ENCODE data around the gene IMMT.
"Not testable (repeated sequence)": the region's sequence is repeated elsewhere in the genome, so short reads cannot be mapped to it uniquely, and the experiment has no call there.

The IMMT gene

DNA sequence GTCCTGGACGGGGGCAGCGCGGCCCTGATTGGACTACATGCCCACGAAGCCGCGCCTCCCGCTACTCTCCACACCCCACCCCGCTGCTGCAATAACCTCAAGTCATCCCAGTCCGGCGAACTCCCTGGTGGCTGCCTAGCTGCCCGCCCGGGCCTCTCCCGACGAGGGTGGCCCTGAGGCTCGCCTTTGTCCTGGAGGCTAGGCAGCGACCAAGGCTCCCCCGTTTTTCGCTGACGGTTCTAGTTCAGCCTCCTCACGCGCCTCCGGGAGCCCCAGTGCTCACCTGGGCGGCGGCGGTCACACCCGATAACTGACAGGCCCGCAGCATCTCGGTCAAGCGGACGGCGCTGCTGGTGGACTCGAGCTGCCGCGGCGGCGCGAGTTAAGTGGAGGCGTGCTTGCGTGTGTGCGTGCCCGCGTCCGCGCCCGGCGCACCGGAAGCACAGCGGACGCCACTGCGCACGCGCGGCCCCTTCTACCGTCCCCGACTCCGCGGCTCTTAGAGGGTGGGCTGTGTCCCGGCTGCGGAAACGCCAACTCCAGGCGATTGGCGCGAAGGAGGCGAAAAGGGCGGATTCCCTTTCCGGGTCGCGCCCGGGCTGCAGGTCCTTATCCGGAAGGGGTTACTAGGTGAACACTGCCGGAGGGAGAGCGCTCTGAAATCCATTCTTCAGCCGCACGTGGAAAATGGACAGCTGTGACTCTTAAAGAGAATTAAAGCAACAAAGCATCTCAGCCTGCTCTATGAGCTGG lies at the start of gene IMMT:
Gene IMMT (minus strand): TSS at position 408 of the 753 bp plus-strand sequence. CDS start 80 bp downstream, at position 328.
- peak; percentile 98 for TF ChIP-seq MYC (IDR thresholded peaks at IDR 0.05; ENCODE audit: low read depth, low read length)
- TF ChIP-seq, protein P1, sequence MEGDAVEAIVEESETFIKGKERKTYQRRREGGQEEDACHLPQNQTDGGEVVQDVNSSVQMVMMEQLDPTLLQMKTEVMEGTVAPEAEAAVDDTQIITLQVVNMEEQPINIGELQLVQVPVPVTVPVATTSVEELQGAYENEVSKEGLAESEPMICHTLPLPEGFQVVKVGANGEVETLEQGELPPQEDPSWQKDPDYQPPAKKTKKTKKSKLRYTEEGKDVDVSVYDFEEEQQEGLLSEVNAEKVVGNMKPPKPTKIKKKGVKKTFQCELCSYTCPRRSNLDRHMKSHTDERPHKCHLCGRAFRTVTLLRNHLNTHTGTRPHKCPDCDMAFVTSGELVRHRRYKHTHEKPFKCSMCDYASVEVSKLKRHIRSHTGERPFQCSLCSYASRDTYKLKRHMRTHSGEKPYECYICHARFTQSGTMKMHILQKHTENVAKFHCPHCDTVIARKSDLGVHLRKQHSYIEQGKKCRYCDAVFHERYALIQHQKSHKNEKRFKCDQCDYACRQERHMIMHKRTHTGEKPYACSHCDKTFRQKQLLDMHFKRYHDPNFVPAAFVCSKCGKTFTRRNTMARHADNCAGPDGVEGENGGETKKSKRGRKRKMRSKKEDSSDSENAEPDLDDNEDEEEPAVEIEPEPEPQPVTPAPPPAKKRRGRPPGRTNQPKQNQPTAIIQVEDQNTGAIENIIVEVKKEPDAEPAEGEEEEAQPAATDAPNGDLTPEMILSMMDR (IDR thresholded peaks at IDR 0.05; ENCODE audit: low read depth, low read length) = no peak
- TF ChIP-seq POLR2A (IDR thresholded peaks at IDR 0.05; ENCODE audit: extremely low read depth, insufficient read length) = peak; percentile 88
- TF ChIP-seq, protein P2, sequence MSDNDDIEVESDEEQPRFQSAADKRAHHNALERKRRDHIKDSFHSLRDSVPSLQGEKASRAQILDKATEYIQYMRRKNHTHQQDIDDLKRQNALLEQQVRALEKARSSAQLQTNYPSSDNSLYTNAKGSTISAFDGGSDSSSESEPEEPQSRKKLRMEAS (IDR thresholded peaks at IDR 0.05; ENCODE audit: low read depth, low read length) = peak; percentile 94
- H3K4me3 ChIP-seq (ENCODE audit: low read depth, low read length) = peak within 1 kb of the TSS; percentile 92
- DNase-seq (ENCODE audit: low read depth) = peak; percentile 99

DNA sequence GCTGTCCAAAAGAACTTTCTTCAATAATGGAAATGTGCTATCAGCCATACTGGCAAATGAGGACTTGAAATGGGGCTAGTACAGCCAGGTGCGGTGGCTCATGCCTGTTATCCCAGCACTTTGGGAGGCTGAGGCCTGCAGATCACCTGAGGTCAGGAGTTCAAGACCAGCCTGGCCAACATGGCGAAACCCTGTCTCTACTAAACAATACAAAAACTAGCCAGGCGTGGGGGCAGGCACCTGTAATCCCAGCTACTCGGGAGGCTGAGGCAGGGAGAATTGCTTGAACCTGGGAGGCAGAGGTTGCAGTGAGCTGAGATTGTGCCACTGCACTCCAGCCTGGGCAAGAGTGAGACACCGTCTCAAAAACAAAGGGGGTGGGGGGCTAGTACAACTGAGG lies 49.5 kb upstream of the IMMT start:
- H3K4me3 ChIP-seq (ENCODE audit: low read depth, low read length); DNase-seq (ENCODE audit: low read depth): not testable (repeated sequence)

DNA sequence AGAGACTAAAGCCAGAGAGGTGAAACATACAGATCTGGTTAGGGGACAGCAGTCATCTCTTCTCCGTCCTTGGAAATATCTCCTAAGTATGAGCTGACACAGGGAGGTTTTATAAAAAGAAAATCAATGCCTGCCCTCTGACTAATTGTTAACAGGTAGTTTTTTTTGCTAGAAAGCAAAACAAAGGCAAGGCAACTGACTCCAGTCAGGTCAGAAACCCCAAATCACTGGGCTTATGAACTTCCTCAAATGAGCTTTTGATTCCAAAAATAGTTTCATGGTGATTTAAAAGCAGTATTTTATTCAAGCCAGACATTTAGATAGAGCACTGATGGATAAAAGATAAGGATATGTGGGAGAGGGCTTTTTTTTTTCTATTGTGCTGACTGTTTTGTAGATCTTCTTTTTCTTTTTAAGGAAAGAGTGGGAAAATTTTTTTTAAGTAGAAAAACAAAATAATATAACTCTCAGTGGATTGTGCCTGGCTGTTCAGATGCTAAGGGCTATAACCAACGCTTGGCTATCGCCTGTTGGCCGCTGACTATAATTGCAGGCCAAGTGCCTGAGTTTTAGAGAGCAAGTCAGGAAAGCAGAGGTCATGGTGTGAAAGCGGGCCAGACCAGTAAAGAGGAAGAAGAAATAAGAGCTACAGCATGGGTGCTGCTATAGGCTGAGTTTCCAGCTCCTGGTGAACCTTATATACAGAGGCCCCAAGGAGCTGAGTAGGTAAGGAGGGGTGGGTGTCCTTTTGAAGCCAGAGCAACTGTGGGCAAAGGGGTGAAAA lies 48.9 kb upstream of the IMMT start:
- no peak overlapping the region for H3K4me3 ChIP-seq (ENCODE audit: low read depth, low read length)
- DNase-seq (ENCODE audit: low read depth) = no peak
- TF ChIP-seq, protein P1 (IDR thresholded peaks at IDR 0.05; ENCODE audit: low read depth, low read length) = no peak
- TF ChIP-seq MYC (IDR thresholded peaks at IDR 0.05; ENCODE audit: low read depth, low read length) (no peak), POLR2A (IDR thresholded peaks at IDR 0.05; ENCODE audit: extremely low read depth, insufficient read length) (no peak)
- TF ChIP-seq, protein P2 (IDR thresholded peaks at IDR 0.05; ENCODE audit: low read depth, low read length) = no peak

DNA sequence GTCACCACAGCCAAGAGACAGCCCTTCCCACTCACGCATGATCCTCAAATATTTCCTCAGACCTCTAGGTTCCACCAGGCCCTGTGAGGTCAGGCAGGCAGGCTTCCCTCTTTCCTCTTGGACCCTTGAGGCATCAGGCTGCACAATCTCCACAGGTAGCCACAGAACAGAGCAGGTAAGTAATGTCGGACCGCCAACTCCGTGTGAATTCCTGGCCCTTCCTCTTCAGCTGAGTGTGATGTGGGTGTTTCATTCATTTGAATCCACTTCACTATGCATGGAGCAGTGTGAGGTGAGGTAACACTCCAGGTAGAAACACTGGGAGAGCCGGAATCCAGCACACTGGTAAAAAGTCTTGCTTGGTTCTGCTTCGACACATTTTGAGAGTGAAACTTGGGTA lies 48.0 kb upstream of the IMMT start:
- no peak for DNase-seq (ENCODE audit: low read depth)
- no peak overlapping the region for H3K4me3 ChIP-seq (ENCODE audit: low read depth, low read length)
- TF ChIP-seq MYC (IDR thresholded peaks at IDR 0.05; ENCODE audit: low read depth, low read length) (no peak), POLR2A (IDR thresholded peaks at IDR 0.05; ENCODE audit: extremely low read depth, insufficient read length) (no peak)
- TF ChIP-seq, protein P2 (IDR thresholded peaks at IDR 0.05; ENCODE audit: low read depth, low read length) = no peak
- TF ChIP-seq, protein P1 (IDR thresholded peaks at IDR 0.05; ENCODE audit: low read depth, low read length) = no peak

DNA sequence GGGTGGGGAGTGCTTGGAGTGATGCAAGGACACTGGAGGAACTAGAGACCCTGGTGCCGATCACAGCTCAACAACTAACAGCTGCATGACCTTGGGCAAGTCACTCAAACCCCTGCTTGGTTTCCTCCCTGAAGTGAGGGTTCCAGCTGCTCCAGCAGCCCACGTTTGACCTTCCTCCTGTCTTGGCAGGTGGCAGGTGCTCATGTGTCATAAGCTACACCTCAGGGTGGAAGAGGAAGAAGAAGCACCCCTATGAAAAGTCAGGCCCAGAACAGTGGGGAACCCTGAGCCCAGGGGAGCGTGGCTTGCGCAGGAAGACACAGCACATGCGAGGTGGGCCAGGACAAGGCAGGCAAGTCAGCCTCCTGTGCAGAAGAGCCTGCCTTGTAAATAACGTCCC lies 46.3 kb upstream of the IMMT start:
- DNase-seq (ENCODE audit: low read depth) = peak; percentile 45
- TF ChIP-seq MYC (IDR thresholded peaks at IDR 0.05; ENCODE audit: low read depth, low read length) (no peak), POLR2A (IDR thresholded peaks at IDR 0.05; ENCODE audit: extremely low read depth, insufficient read length) (no peak)
- TF ChIP-seq, protein P1 (IDR thresholded peaks at IDR 0.05; ENCODE audit: low read depth, low read length) = no peak
- TF ChIP-seq, protein P2 (IDR thresholded peaks at IDR 0.05; ENCODE audit: low read depth, low read length) = no peak
- no peak overlapping the region for H3K4me3 ChIP-seq (ENCODE audit: low read depth, low read length)

DNA sequence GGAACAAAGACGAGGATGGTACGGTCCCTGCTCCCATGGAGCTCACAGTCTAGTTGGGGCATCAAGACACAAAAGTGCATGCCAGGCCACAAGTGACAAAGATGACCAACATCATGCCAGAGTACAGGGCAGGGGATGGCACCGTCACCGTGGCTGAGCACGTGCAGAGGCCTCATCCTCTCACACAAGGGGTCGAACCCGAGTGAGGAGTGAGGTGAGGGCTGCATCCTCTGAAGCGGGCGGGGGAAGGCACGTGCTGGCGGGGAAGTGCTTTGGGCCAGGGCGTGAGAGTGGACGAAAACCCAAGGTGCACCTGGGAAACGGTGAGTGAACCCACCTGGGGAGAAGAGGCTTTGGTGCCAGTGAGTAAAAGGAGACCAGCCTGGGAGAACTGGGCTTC lies 45.0 kb upstream of the IMMT start:
- H3K4me3 ChIP-seq (ENCODE audit: low read depth, low read length) = no peak overlapping the region
- no peak for DNase-seq (ENCODE audit: low read depth)
- TF ChIP-seq MYC (IDR thresholded peaks at IDR 0.05; ENCODE audit: low read depth, low read length) = no peak
- TF ChIP-seq, protein P1 (IDR thresholded peaks at IDR 0.05; ENCODE audit: low read depth, low read length) = no peak
- TF ChIP-seq, protein P2 (IDR thresholded peaks at IDR 0.05; ENCODE audit: low read depth, low read length) = no peak
- TF ChIP-seq POLR2A (IDR thresholded peaks at IDR 0.05; ENCODE audit: extremely low read depth, insufficient read length) = no peak

Measured in NB4 (cell line).